Fibroblast of pulmonary artery (primary cell): ENCODE data around the gene CAPN9.

Experiments used
- DNase-seq: peaks from one replicate; pipeline ENCODE4 v3.0.0-alpha.2; 2010; ENCODE audit warnings: low read depth
- H3K4me3 ChIP-seq: replicated peaks from 2 replicates; pipeline ENCODE4 v1.5.1; 2011; ENCODE audit warnings: low read depth, mild to moderate bottlenecking, control low read depth, low read length, moderate library complexity
- CTCF ChIP-seq: IDR thresholded peaks from 2 replicates; pipeline ENCODE4 v1.5.1; 2011; ENCODE audit warnings: mild to moderate bottlenecking, control low read depth, low read length, inconsistent platforms; ENCODE audit errors: missing control alignments

The CAPN9 gene

GRCh38 chr1:230743899-230744298, 3.3 kb upstream of the CAPN9 start:
- TF ChIP-seq CTCF, result no peak
- no peak for DNase-seq

GRCh38 chr1:230744382-230744781, 2.8 kb upstream of the CAPN9 start:
- H3K4me3 ChIP-seq, result no peak overlapping the region
- TF ChIP-seq CTCF, result no peak
- DNase-seq, result peak; percentile 16

More at GRCh38 chr1:230743899-230744298, 3.3 kb upstream of the CAPN9 start:
- no peak overlapping the region for H3K4me3 ChIP-seq

GRCh38 chr1:230745071-230745470, 2.1 kb upstream of the CAPN9 start:
- no peak for TF ChIP-seq CTCF
- H3K4me3 ChIP-seq, result no peak overlapping the region
- DNase-seq, result no peak

- no peak overlapping the region for H3K4me3 ChIP-seq
- DNase-seq, result no peak
These were observed 571 bp upstream of the CAPN9 start for GRCh38 chr1:230746617-230747016.

GRCh38 chr1:230747890-230748800, 957 bp downstream of the CAPN9 start:
- no peak for DNase-seq
- no peak overlapping the region for H3K4me3 ChIP-seq
- no peak for TF ChIP-seq CTCF

More at GRCh38 chr1:230746617-230747016, 571 bp upstream of the CAPN9 start:
- no peak for TF ChIP-seq CTCF

GRCh38 chr1:230749150-230749549, 2.0 kb downstream of the CAPN9 start:
- no peak overlapping the region for H3K4me3 ChIP-seq
- DNase-seq, result no peak
- no peak for TF ChIP-seq CTCF

- no peak overlapping the region for H3K4me3 ChIP-seq
- no peak for DNase-seq
- TF ChIP-seq CTCF, result no peak
These were observed 2.4 kb downstream of the CAPN9 start for GRCh38 chr1:230749635-230750034.
